Gastrocnemius medialis (tissue), 4 donors: Measurements from ENCODE around the gene TIMP3.

Experiments
- POLR2A ChIP-seq, 2 donors: fragments of 450-650 bp; IDR thresholded peaks; one replicate each; pipeline ENCODE4 v1.6.1; 2017; ENCODE audit warnings: antibody characterized with exemption in 2 of 2, mild to moderate bottlenecking in 2 of 2, moderate library complexity in 2 of 2
- TF ChIP-seq, protein P1 (sequence below), 5 experiments: fragments of 450-650 bp in 3 of 5; fragments of 200-600 bp in 2 of 5; sonication (generic) in 2 of 5; IDR thresholded peaks in 4 of 5; conservative IDR thresholded peaks in 1 of 5; 1 replicate in 4 of 5; 2 replicates in 1 of 5; pipeline ENCODE4 v1.5.1; 2016 to 2019; ENCODE audit warnings: antibody characterized with exemption in 5 of 5, mild to moderate bottlenecking in 3 of 5, moderate library complexity in 3 of 5

DNA sequence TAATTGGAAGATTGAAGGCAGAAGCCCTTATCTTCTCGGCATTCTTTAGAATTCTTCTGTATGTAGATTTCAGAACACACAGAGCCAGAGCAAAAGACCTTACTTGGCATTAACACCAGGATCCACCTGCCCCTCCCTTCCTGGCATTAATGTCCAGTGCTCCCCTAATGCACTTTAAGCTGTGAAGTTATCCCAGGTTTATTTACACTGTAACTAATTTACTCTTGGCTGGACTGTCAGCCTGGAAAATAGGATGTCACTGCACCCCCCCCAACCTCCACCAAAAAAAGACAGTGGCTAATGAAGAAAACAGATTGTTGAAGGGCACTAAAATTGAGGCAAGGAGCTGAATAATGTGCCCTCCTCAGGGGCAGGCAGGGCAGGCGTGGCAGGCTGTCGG is 30.1 kb downstream of the TIMP3 start:
- TF ChIP-seq, protein P1, sequence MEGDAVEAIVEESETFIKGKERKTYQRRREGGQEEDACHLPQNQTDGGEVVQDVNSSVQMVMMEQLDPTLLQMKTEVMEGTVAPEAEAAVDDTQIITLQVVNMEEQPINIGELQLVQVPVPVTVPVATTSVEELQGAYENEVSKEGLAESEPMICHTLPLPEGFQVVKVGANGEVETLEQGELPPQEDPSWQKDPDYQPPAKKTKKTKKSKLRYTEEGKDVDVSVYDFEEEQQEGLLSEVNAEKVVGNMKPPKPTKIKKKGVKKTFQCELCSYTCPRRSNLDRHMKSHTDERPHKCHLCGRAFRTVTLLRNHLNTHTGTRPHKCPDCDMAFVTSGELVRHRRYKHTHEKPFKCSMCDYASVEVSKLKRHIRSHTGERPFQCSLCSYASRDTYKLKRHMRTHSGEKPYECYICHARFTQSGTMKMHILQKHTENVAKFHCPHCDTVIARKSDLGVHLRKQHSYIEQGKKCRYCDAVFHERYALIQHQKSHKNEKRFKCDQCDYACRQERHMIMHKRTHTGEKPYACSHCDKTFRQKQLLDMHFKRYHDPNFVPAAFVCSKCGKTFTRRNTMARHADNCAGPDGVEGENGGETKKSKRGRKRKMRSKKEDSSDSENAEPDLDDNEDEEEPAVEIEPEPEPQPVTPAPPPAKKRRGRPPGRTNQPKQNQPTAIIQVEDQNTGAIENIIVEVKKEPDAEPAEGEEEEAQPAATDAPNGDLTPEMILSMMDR (IDR thresholded peaks at IDR 0.05 in 4 of 5, conservative IDR thresholded peaks at IDR 0.05 in 1 of 5): no peak
- TF ChIP-seq POLR2A (IDR thresholded peaks at IDR 0.05): no peak
